CD4-positive, alpha-beta memory T cell (primary cell): ENCODE results near the gene DDR2. TPM values are rescaled to one million over a fixed set of nuclear protein-coding genes. Genes with fewer than 3 reads are reported as not detected.

ENCODE experiments used
- CTCF ChIA-PET: fragments of 350-600 bp; sonication (Branson Sonifier 250); formaldehyde crosslinking; loops from one replicate; lab custom pipeline; 2021; ENCODE audit warnings: inconsistent platforms; ENCODE audit not compliant: partially characterized antibody; lab: Charles Lee
- POLR2A ChIA-PET: fragments of 350-600 bp; sonication (Branson Sonifier 250); formaldehyde crosslinking; loops from one replicate; lab custom pipeline; 2021; ENCODE audit not compliant: partially characterized antibody; lab: Charles Lee
- DNase-seq, 5 donors: peaks; one replicate each; pipeline versions ENCODE4 v3.0.0 to v3.0.0-alpha.2; 2020 to 2022; ENCODE audit warnings: mixed read lengths in 1 of 5
- H3K27ac ChIP-seq: one replicate; pipeline ENCODE4 v1.7.0; 2013; ENCODE audit warnings: low read depth, low read length
- H3K27me3 ChIP-seq: 2 replicates; pipeline ENCODE4 v1.7.0; 2013; ENCODE audit warnings: mild to moderate bottlenecking, low read length, moderate library complexity; ENCODE audit not compliant: insufficient read depth
- H3K36me3 ChIP-seq: 2 replicates; pipeline ENCODE4 v1.7.0; 2013; ENCODE audit warnings: mild to moderate bottlenecking, low read length, moderate library complexity; ENCODE audit not compliant: insufficient read depth
- H3K4me1 ChIP-seq: 2 replicates; pipeline ENCODE4 v1.7.0; 2013; ENCODE audit warnings: mild to moderate bottlenecking, low read length, moderate library complexity; ENCODE audit not compliant: insufficient read depth
- H3K4me3 ChIP-seq, 2 donors: one replicate each; pipeline ENCODE4 v1.7.0; 2013; ENCODE audit warnings: low read length in 2 of 2, mild to moderate bottlenecking in 1 of 2
- H3K9me3 ChIP-seq, 2 donors: one replicate each; pipeline ENCODE4 v1.7.0; 2013; ENCODE audit warnings: low read length in 2 of 2, control low read depth in 1 of 2; ENCODE audit not compliant: control insufficient read depth in 1 of 2
- H3K27ac Mint-ChIP-seq, 7 donors: one replicate each; pipeline ENCODE4 v1.8.0; 2020 to 2021; ENCODE audit warnings: mixed read lengths in 7 of 7, mild to moderate bottlenecking in 6 of 7, inconsistent platforms in 3 of 7, moderate library complexity in 3 of 7
- H3K27me3 Mint-ChIP-seq, 2 donors: one replicate each; pipeline ENCODE4 v1.8.0; 2020 to 2021; ENCODE audit warnings: mixed read lengths in 2 of 2
- H3K36me3 Mint-ChIP-seq, 2 donors: one replicate each; pipeline ENCODE4 v1.8.0; 2020 to 2021; ENCODE audit warnings: mixed read lengths in 2 of 2, inconsistent platforms in 1 of 2, mild to moderate bottlenecking in 1 of 2
- H3K4me1 Mint-ChIP-seq, 4 donors: one replicate each; pipeline ENCODE4 v1.8.0; 2020 to 2021; ENCODE audit warnings: mixed read lengths in 4 of 4, mild to moderate bottlenecking in 1 of 4
- H3K4me3 Mint-ChIP-seq, 8 donors: one replicate each; pipeline ENCODE4 v1.8.0; 2020 to 2021; ENCODE audit warnings: mixed read lengths in 8 of 8, mild to moderate bottlenecking in 7 of 8, moderate library complexity in 6 of 8, inconsistent platforms in 3 of 8
- H3K9me3 Mint-ChIP-seq, 8 donors: one replicate each; pipeline ENCODE4 v1.8.0; 2020 to 2021; ENCODE audit warnings: mixed read lengths in 8 of 8, mild to moderate bottlenecking in 5 of 8, inconsistent platforms in 3 of 8, moderate library complexity in 1 of 8
- intact Hi-C: fragments of 100-400 bp; cut with micrococcal nuclease; formaldehyde crosslinking; loops from one replicate; pipeline ENCODE4 v1.15.1; 2023
- polyA plus RNA-seq, 2 donors: library from polyadenylated mRNA; unstranded; fragments of 300-500 nt; fragmentation: Illumina TruSeq; gene quantifications; one replicate each; pipeline ENCODE4 v1.2.3, GENCODE V29; 2021
- total RNA-seq, 2 experiments: library from RNA; stranded (reverse); gene quantifications; one replicate each; pipeline ENCODE4 v1.2.3, GENCODE V29; 2021

DDR2 gene
- total and polyA plus RNA-seq, 4 experiments from 2014 or later: 0.18 to 0.53 (median 0.47) TPM; not detected in 1

- peaks cover 0 to 2% (median 0%) of the 10 kb centered on the region in 4 donors for H3K4me1 Mint-ChIP-seq
- Histone ChIP-seq H3K9me3 (no peaks in the 10 kb centered on the region), H3K36me3 (no peaks in the 10 kb centered on the region), H3K27ac (no peak overlapping the region), H3K27me3 (no peaks in the 10 kb centered on the region), H3K4me1 (no peaks in the 10 kb centered on the region), H3K4me3 (no peak overlapping the region)
- H3K36me3 Mint-ChIP-seq: peaks cover 4 to 5% of the 10 kb centered on the region in 2 donors
- intact Hi-C loops: no loop called here
- no peak overlapping the region for H3K27ac Mint-ChIP-seq
- POLR2A ChIA-PET: no interaction called here
- H3K4me3 Mint-ChIP-seq: no peak overlapping the region
- no peak for DNase-seq
- peaks cover 4 to 23% (median 18%) of the 10 kb centered on the region in 8 donors for H3K9me3 Mint-ChIP-seq
- CTCF ChIA-PET: interaction anchor here (3.0 kb wide), 1 partner anchor 13 kb away, joined by 20 read pairs; no protein-coding TSS in a partner anchor
- H3K27me3 Mint-ChIP-seq: peaks cover 2 to 8% of the 10 kb centered on the region in 2 donors
Measured at GRCh38 chr1:162835157-162835899, 203.1 kb downstream of the DDR2 start.

Other genes starting within 250 kb of the DDR2 start
- not detected for gene SH2D1B, start 220.3 kb upstream of the DDR2 start, total RNA-seq
- under 1 TPM in 1 of 2 donors, not detected in 1; 0.23 TPM for gene SH2D1B, start 220.3 kb upstream of the DDR2 start, polyA plus RNA-seq
- 10 to 100 TPM; 70.2 to 72.5 TPM for gene UHMK1, start 134.6 kb upstream of the DDR2 start, total RNA-seq
- gene UHMK1, start 134.6 kb upstream of the DDR2 start, polyA plus RNA-seq: 10 to 100 TPM; 35.7 to 53.4 TPM
- gene UAP1, start 70.7 kb upstream of the DDR2 start, total RNA-seq: 10 to 100 TPM; 21.5 to 22.7 TPM
- 10 to 100 TPM; 24.6 to 33.7 TPM for gene UAP1, start 70.7 kb upstream of the DDR2 start, polyA plus RNA-seq
- 10 to 100 TPM; 38.7 to 43.0 TPM for gene HSD17B7, start 158.2 kb downstream of the DDR2 start, total RNA-seq
- gene HSD17B7, start 158.2 kb downstream of the DDR2 start, polyA plus RNA-seq: 10 to 100 TPM; 17.3 to 20.0 TPM
- not detected for gene CCDC190, start 228.7 kb downstream of the DDR2 start, total RNA-seq
- not detected for gene CCDC190, start 228.7 kb downstream of the DDR2 start, polyA plus RNA-seq